HG02943 (cell line): ENCODE data around the gene PARD3B.

Experiments
- ATAC-seq: cut with Tn5 transposase; IDR thresholded peaks from one replicate; pipeline ENCODE4 v1.9.1; 2021; ENCODE audit warnings: mild to moderate bottlenecking, low read depth, moderate library complexity; ENCODE audit not compliant: unreplicated experiment

The PARD3B gene

GRCh38 chr2:204647626-204648025 is 102.4 kb downstream of the PARD3B start:
- no peak for ATAC-seq

DNA sequence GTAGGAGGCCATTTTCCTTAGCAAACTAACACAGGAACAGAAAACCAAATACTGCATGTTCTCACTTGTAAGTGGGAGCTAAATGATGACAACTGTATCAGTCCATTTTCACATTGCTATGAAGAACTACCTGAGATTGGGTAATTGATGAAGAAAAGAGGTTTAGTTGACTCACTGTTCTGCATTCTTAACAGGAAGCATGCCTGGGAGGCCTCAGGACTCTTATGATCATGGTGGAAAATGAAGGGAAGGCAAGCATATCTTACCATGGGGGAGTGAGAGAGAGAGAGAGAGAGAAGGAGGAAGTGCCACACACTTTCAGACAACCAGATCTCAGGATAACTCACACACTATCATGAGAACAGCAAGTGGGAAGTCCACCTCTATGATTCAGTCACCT is 105.3 kb downstream of the PARD3B start:
- no peak for ATAC-seq

DNA sequence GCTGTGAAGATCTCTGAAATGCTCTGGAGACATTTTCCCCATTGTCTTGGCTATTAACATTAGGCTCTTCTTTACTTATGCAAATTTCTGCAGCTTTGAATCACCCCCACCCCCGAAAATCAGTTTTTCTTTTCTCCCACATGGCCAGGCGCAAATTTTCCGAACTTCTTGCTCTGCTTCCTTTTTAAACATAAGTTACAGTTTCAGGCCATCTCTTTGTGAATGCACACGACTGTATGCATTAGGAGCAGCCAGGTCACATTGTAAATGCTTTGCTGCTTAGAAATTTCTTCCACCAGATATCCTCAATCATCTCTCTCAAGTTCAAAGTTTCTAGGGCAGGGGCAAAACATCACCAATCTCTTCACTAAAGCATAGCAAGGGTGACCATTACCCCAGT is 106.8 kb downstream of the PARD3B start:
- ATAC-seq: no peak

- no peak for ATAC-seq
Measured at GRCh38 chr2:204654669-204655068, 109.4 kb downstream of the PARD3B start.

DNA sequence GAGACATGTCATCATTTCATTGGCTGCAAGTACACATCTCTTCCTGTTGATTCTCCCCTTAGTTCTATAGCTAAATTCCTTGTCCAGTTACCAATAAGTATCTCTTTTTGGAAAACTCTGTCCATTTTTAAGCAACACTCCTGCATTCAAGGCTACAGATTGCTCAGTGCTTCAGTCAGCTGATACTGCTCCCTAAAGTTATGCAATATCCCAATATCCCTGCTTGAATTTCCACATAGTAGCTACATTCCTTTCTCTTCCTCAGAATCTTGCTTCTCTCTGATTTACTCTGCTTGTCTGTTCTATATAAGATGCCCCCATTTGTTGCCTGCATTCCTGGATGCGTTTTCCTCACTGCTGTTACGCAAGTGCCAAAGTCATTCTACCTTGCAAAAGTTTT is 109.8 kb downstream of the PARD3B start:
- ATAC-seq: no peak

DNA sequence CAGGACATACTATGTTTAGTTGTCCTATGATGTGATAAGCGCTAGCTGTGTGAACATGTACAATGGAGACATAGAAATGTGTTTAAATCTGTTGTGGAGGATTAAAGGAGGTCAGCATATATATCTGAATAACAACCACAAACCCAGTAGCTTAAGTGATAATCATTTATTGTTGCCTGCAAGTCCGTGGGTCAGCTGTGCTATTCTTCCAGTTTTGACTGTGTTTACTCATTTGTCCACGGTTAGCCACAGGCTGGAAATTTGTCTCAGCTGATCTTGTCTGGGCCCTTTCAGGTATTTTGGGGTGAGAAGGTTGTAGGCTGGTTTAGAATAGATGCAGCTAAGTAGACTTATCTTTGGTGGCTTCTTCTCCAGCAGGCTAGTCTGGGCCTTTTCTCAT is 110.4 kb downstream of the PARD3B start:
- no peak for ATAC-seq

DNA sequence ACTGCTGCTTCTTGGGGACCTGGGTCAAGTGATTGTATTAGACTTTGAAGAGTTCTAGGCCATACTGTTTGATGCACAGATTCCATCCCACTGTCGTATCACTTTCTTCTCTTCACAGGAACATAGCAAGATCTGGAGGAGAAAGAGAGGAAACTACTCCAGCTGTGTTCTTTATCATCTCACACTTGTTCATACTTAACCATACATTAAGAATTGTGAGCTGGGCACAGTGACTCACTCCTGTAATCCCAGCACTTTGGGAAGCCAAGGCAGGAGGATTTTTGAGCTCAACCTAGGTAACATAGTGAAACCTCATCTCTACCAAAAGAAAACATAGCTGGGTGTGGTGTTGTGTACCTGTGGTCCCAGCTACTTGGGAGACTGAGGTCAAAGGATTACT is 111.7 kb downstream of the PARD3B start:
- ATAC-seq: no peak

DNA sequence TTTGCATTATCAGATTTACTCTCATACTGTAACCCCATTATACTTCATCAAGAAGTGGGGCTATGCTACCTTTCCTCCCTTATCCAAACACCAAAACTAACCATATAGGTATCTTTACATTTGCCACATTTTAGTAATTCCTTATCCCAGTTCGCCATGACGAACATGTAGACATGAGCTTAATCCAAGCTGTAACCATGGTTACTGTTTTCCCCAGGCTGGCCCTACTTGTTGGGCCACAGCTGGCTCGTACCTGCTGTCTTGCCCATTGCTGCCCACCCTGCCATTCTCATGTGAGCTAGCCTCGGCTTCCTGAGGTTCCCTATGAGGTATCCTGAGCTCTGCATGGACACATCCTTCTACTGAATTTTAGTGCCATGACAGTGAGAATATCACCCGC is 117.7 kb downstream of the PARD3B start:
- ATAC-seq: no peak

DNA sequence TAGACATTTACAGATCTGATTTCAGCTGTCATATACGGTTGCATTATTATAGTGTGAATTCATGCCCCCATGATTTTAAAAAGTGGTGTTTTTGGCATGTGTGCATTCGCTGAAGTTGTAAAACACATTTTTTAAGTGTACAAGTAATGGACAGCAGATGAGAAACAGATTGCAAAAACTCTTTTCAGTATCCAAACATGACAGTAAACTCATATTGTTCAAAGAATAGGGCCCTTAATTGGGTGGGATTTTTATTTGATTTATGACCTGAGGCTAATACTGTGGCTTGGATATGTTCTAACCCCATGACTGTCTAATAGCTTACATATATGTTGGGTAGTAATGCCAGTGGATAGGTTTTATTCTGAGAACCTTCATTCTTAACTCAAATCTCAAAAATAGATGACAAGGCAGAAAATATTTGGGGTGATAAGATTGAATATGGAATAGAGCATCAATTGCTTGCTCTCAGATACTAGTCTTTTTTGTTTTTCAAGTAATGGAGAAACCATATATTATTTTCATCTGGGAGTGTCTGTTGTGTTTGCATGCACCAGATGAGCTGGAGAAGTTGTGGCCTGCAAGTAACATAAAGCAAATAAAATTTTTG is 118.6 kb downstream of the PARD3B start:
- ATAC-seq: no peak

- no peak for ATAC-seq
Measured at GRCh38 chr2:204664708-204665121, 119.4 kb downstream of the PARD3B start.

- ATAC-seq: no peak
Measured at GRCh38 chr2:204665207-204665606, 119.9 kb downstream of the PARD3B start.

GRCh38 chr2:204665771-204666170 is 120.5 kb downstream of the PARD3B start:
- ATAC-seq: no peak

GRCh38 chr2:204667990-204668389 is 122.7 kb downstream of the PARD3B start:
- no peak for ATAC-seq

- ATAC-seq: no peak
Measured at GRCh38 chr2:204669382-204669781, 124.1 kb downstream of the PARD3B start.

DNA sequence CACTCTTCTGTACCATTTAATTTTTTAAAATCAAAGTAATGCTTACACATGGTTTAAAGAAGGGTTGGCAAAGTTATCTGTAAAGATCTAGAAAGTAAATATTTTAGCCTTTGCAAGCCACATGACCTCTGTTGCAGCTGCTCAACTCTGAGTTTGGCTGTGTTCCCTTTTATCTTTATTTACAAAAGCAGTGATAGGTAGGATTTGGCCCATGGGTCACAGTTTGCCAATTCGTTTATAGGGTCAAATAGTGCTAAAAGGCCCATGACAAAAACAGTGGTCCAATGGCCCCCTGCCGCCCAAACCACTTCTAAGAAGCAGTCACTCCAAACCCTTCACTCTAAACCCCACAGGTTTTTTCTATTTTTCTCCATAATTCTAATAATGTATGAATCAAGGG is 124.8 kb downstream of the PARD3B start:
- ATAC-seq: no peak

DNA sequence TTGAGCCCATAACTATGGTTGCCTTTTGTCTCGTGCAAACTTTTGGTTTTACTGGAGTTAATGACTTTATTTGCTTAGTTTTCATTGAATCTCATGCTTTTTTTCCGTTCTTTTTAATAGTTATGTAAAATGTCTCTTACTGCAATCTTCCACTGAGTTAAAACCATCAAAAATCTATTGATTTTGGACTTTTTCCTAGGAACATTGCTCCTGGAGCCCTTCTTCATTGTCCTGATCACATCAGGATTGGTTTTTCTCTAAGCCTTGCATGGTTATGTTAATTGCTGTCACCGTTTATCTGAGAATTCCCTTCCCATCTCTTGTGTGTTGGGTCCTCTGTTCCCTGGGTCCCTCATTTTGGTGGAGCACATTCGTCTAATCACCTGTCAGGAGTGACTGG is 125.5 kb downstream of the PARD3B start:
- no peak for ATAC-seq

DNA sequence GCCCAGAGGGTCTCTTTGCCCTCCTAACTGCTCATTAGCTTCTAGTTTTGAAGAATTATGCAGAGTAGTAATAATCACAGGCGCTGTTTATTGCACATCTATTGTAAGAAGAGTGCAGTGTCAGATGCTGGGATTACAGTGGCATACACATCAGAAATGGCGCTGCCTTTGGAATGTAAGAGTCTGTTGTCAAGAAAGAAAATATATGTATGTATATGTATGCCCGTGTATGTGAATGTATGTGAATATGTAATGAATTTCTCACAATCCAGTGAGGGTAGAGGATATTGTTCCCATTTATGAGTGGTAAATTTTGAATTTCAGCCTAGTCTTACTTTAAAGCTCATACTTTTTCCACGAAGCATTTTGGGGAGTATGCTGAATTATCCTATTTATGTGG is 127.5 kb downstream of the PARD3B start:
- no peak for ATAC-seq

DNA sequence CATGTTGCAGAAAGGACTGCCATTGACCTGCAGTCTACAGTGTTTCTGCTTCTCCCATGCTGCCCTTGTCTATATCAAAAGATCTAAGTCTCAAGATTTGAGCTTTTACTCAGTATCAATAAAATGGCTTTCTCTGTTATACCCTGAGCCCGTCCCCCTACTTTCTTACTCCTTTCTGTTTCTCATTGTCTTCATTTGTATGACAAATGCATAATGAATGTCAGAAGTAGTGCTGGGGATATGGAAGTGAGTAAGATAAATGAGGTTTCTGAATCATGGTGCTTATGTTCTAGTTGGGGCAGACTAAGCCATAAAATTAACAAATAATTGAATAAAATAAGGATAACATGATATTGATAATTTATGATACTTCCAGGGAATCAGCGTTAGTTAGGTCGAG is 128.6 kb downstream of the PARD3B start:
- ATAC-seq: no peak

GRCh38 chr2:204678031-204678430 is 132.8 kb downstream of the PARD3B start:
- no peak for ATAC-seq

DNA sequence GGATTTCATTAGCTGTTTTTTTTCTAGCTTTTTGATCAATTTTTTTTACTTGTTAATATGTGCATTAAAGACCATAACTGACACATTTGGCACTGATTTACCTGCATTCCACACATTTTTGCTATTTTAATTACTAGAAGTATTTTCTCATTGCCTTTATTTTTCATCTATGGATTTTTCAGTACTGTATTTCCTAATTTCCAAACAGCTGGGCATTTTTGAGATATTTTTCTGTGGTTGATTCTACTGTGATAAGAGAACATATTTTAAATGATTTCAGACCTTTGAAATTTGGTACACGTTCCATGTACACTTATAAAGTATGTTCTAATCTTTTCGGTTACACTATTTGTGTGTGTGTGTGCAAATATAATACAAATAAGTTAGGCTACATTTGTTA is 135.3 kb downstream of the PARD3B start:
- ATAC-seq: no peak

- no peak for ATAC-seq
Measured at GRCh38 chr2:204681412-204681811, 136.1 kb downstream of the PARD3B start.

GRCh38 chr2:204683384-204683783 is 138.1 kb downstream of the PARD3B start:
- no peak for ATAC-seq

DNA sequence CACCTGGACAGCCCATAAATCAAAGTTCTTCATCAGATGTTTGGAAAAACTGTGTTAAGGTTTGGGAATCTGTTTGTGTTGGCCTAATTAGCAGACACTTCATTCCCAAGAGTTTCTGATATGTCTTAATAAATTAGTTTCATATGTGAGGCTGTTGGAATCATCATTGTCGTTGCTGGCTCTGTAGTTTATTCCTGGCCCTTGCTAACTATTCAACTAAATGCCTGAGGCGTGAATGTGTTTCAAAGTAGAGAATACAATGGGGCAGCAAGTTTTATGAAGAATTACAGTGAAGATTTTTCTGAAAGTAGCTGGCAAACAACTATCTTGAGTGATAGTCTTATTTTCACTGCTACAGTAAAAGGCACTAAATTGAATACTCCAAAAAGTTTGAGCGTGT is 141.1 kb downstream of the PARD3B start:
- ATAC-seq: no peak
